Measurements from ENCODE around the gene CLDN24.

Gene CLDN24

DNA sequence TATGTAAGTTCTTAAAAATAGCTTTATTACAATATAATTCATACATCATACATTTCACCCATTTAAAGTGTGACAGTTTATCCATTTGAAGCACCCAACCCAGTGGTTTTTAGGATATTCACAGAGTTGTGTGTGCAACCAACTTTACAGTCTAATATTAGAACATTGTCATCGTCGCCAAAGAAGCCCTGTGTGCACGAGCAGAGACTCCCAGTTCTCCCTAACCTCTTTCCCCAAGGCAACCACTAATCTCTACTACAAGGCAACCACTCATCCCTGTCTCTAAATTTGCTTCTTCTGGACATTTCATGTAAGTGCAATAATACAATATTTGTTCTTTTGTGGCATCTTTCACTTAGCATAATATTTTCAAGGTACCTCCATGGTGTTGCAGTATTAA is 49.8 kb downstream of the CLDN24 start:
- no peak for DNase-seq
